ENCODE results near the gene RNASEH2A.
"Not testable (repeated sequence)": the region's sequence is repeated elsewhere in the genome, so short reads cannot be mapped to it uniquely, and the experiment has no call there.

RNASEH2A gene

GRCh38 chr19:12833418-12833737, 27.0 kb downstream of the RNASEH2A start:
- no peak for DNase-seq (ENCODE audit: low spot score)

- peak; percentile 27 for DNase-seq (ENCODE audit: low spot score)
Observed at GRCh38 chr19:12833738-12834565, 27.6 kb downstream of the RNASEH2A start.

- DNase-seq (ENCODE audit: low spot score): no peak
Observed at GRCh38 chr19:12834566-12834943, 28.2 kb downstream of the RNASEH2A start, which contains the start of gene RTBDN. Gene RTBDN, minus strand, starts transcription at chr19:12834579. Its CDS starts 4,600 bp downstream, at chr19:12829979.

- no peak for DNase-seq (ENCODE audit: low spot score)
Observed at GRCh38 chr19:12834976-12835757, 28.8 kb downstream of the RNASEH2A start.

- no peak for DNase-seq (ENCODE audit: low spot score)
Observed at GRCh38 chr19:12836529-12836863, 30.1 kb downstream of the RNASEH2A start.

- no peak for DNase-seq (ENCODE audit: low spot score)
Observed at GRCh38 chr19:12837225-12837624, 30.8 kb downstream of the RNASEH2A start.

- peak; percentile 25 for DNase-seq (ENCODE audit: low spot score)
Observed at GRCh38 chr19:12838182-12838885, 31.9 kb downstream of the RNASEH2A start, which contains the start of gene MAST1. Gene MAST1, plus strand, starts transcription at chr19:12838515. Its CDS starts 58 bp downstream, at chr19:12838573.

- no peak for DNase-seq (ENCODE audit: low spot score)
Observed at GRCh38 chr19:12838886-12839756, 32.7 kb downstream of the RNASEH2A start.

GRCh38 chr19:12840091-12841079, 34.0 kb downstream of the RNASEH2A start:
- DNase-seq (ENCODE audit: low spot score): no peak

- DNase-seq (ENCODE audit: low spot score): no peak
Observed at GRCh38 chr19:12841094-12841493, 34.7 kb downstream of the RNASEH2A start.

GRCh38 chr19:12842511-12842910, 36.1 kb downstream of the RNASEH2A start:
- no peak for DNase-seq (ENCODE audit: low spot score)

GRCh38 chr19:12843328-12843727, 36.9 kb downstream of the RNASEH2A start:
- no peak for DNase-seq (ENCODE audit: low spot score)

- DNase-seq (ENCODE audit: low spot score): no peak
Observed at GRCh38 chr19:12843999-12844732, 37.8 kb downstream of the RNASEH2A start.

- not testable (repeated sequence) for DNase-seq (ENCODE audit: low spot score)
Observed at GRCh38 chr19:12846613-12847012, 40.2 kb downstream of the RNASEH2A start.

GRCh38 chr19:12847159-12848139, 41.1 kb downstream of the RNASEH2A start:
- peak; percentile 84 for DNase-seq (ENCODE audit: low spot score)

- no peak for DNase-seq (ENCODE audit: low spot score)
Observed at GRCh38 chr19:12856653-12857052, 50.3 kb downstream of the RNASEH2A start.

GRCh38 chr19:12858041-12858928, 51.9 kb downstream of the RNASEH2A start:
- no peak for DNase-seq (ENCODE audit: low spot score)

Data from CD4-positive, alpha-beta T cell treated with Interleukin-15 for 4 hours (primary cell).